ENCODE measurements around the gene RASA1. TPM values are rescaled to one million over a fixed set of nuclear protein-coding genes. Genes with fewer than 3 reads are reported as not detected.
"Not testable (repeated sequence)": the region's sequence is repeated elsewhere in the genome, so short reads cannot be mapped to it uniquely, and the experiment has no call there.

RASA1 gene
- total RNA-seq, 2 donors from 2014 or later, result 15.6 to 17.8 TPM

GRCh38 chr5:87277279-87277835, 9.7 kb downstream of the RASA1 start:
- 87 to 91% methylated on average over 2 of the region's 2 CpGs for WGBS, 2 donors

GRCh38 chr5:87278590-87279100, 11.0 kb downstream of the RASA1 start:
- 93% methylated on average over 4 of the region's 4 CpGs for WGBS, 2 donors

More at GRCh38 chr5:87277279-87277835, 9.7 kb downstream of the RASA1 start:
- no peak for TF ChIP-seq POLR2A (IDR thresholded peaks at IDR 0.05)
- TF ChIP-seq, protein P1, sequence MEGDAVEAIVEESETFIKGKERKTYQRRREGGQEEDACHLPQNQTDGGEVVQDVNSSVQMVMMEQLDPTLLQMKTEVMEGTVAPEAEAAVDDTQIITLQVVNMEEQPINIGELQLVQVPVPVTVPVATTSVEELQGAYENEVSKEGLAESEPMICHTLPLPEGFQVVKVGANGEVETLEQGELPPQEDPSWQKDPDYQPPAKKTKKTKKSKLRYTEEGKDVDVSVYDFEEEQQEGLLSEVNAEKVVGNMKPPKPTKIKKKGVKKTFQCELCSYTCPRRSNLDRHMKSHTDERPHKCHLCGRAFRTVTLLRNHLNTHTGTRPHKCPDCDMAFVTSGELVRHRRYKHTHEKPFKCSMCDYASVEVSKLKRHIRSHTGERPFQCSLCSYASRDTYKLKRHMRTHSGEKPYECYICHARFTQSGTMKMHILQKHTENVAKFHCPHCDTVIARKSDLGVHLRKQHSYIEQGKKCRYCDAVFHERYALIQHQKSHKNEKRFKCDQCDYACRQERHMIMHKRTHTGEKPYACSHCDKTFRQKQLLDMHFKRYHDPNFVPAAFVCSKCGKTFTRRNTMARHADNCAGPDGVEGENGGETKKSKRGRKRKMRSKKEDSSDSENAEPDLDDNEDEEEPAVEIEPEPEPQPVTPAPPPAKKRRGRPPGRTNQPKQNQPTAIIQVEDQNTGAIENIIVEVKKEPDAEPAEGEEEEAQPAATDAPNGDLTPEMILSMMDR (IDR thresholded peaks at IDR 0.05), result no peak
- no peak overlapping the region for H3K4me3 ChIP-seq
- ATAC-seq, result no peak
- H3K4me1 ChIP-seq, result peaks cover 6% of the 10 kb centered on the region
- H3K27ac ChIP-seq, result no peak overlapping the region
- H3K9me3 ChIP-seq, result no peaks in the 10 kb centered on the region
- H3K36me3 ChIP-seq (replicated peaks in 1 of 2; ENCODE audit: insufficient read depth in 1 of 2, low read depth in 2 of 2), result no peaks in the 10 kb centered on the region
- no peak for DNase-seq
- no peaks in the 10 kb centered on the region for H3K27me3 ChIP-seq
- intact Hi-C loops (cut with DNase I), result no loop called here

GRCh38 chr5:87282269-87282668, 14.6 kb downstream of the RASA1 start:
- Histone ChIP-seq H3K27ac (no peak overlapping the region), H3K4me3 (no peak overlapping the region), H3K9me3 (no peaks in the 10 kb centered on the region), H3K4me1 (no peaks in the 10 kb centered on the region), H3K36me3 (replicated peaks in 1 of 2; ENCODE audit: insufficient read depth in 1 of 2, low read depth in 2 of 2) (no peaks in the 10 kb centered on the region), H3K27me3 (no peaks in the 10 kb centered on the region)
- intact Hi-C loops (cut with DNase I), result no loop called here
- DNase-seq (no peak), ATAC-seq (no peak)
- no peak for TF ChIP-seq POLR2A (IDR thresholded peaks at IDR 0.05)
- TF ChIP-seq, protein P1 (IDR thresholded peaks at IDR 0.05), result no peak
- WGBS, 2 donors, result 70 to 74% methylated on average over 2 of the region's 2 CpGs

More at GRCh38 chr5:87278590-87279100, 11.0 kb downstream of the RASA1 start:
- Histone ChIP-seq H3K27me3 (no peaks in the 10 kb centered on the region), H3K4me3 (no peak overlapping the region), H3K4me1 (peaks cover 6% of the 10 kb centered on the region), H3K27ac (no peak overlapping the region), H3K36me3 (replicated peaks in 1 of 2; ENCODE audit: insufficient read depth in 1 of 2, low read depth in 2 of 2) (no peaks in the 10 kb centered on the region), H3K9me3 (no peaks in the 10 kb centered on the region)
- no peak for DNase-seq
- no peak for TF ChIP-seq POLR2A (IDR thresholded peaks at IDR 0.05)
- TF ChIP-seq, protein P1 (IDR thresholded peaks at IDR 0.05), result no peak
- intact Hi-C loops (cut with DNase I), result no loop called here
- ATAC-seq, result no peak

GRCh38 chr5:87287266-87287665, 19.6 kb downstream of the RASA1 start:
- H3K36me3 ChIP-seq (replicated peaks in 1 of 2; ENCODE audit: insufficient read depth in 1 of 2, low read depth in 2 of 2); DNase-seq; ATAC-seq; H3K9me3 ChIP-seq; intact Hi-C loops (cut with DNase I); H3K27me3 ChIP-seq; H3K4me1 ChIP-seq; H3K4me3 ChIP-seq: not testable (repeated sequence)
- 94 to 96% methylated on average over 4 of the region's 4 CpGs for WGBS, 2 donors
- H3K27ac ChIP-seq, result peak overlapping the region in 1 of 4 donors; percentile 4

DNA sequence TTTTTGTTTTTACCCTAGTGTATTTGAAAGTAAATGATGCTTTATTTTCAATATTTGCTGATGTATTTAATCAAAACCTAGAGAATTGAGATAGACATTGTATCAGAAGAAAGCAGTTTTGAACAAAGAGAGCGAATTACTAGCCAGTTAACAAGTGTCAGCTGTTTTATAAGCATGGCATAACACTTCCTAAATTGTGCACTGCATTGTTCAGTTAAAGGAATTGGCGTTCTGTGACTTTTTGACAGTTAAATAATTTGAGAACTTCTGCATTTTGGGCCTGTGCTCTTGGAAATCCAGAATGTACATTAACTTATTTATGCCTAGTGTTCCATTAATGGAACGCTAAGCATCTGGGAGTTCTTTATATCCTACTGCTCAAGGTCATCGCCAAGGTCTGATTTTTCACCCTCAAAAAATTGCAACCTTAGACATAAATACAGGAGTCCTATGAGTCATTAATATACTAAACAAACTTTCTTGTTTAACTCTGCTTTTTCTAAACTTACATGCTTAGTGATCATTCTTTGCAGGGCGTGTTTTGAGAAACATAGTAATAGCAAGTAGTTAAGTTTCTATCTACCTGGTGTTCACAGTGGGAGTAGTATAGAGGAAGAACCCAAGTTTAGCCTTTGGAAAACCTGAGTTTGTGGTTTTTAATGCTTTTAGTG, 31.1 kb downstream of the RASA1 start:
- intact Hi-C loops (cut with DNase I), result no loop called here
- no peaks in the 10 kb centered on the region for H3K9me3 ChIP-seq
- peaks cover 25% of the 10 kb centered on the region for H3K4me1 ChIP-seq
- no peak for DNase-seq
- no peaks in the 10 kb centered on the region for H3K27me3 ChIP-seq
- H3K4me3 ChIP-seq, result no peak overlapping the region
- no peaks in the 10 kb centered on the region for H3K36me3 ChIP-seq (replicated peaks in 1 of 2; ENCODE audit: insufficient read depth in 1 of 2, low read depth in 2 of 2)
- no peak for TF ChIP-seq POLR2A (IDR thresholded peaks at IDR 0.05)
- TF ChIP-seq, protein P1 (IDR thresholded peaks at IDR 0.05), result no peak
- no peak for ATAC-seq
- 77 to 87% methylated on average over 5 of the region's 5 CpGs for WGBS, 2 donors
- H3K27ac ChIP-seq, result peak overlapping the region in 1 of 4 donors; percentile 45
